ENCODE measurements around the gene CRTC3.

DNA sequence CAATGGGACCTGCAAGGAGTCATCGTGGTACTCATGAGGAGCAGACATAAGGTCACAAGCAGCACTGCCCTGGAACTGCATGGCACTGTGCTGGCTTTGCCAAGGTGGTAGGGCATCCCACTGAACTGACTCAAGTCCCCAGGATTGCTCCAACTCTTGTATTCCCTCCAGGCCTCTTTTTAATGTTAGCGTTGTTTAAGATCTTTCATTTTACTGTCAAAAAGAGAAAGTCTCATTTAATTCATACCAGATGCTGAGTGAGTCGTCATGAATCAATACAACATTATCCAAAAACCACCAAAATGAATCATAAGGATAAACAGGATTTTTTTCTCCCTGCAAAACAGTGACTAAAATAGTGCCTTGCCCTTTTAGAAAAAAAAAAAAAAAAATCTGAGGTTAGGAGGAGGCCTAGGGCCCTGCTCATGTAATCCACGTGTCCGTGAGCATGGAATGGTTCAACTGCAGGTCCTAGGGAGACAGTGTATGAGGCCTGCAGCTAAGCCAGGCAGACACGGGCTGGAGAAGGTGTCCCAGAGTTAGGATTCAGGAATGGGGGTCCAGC is 150.7 kb downstream of the CRTC3 start:
- TF ChIP-seq, protein P1, sequence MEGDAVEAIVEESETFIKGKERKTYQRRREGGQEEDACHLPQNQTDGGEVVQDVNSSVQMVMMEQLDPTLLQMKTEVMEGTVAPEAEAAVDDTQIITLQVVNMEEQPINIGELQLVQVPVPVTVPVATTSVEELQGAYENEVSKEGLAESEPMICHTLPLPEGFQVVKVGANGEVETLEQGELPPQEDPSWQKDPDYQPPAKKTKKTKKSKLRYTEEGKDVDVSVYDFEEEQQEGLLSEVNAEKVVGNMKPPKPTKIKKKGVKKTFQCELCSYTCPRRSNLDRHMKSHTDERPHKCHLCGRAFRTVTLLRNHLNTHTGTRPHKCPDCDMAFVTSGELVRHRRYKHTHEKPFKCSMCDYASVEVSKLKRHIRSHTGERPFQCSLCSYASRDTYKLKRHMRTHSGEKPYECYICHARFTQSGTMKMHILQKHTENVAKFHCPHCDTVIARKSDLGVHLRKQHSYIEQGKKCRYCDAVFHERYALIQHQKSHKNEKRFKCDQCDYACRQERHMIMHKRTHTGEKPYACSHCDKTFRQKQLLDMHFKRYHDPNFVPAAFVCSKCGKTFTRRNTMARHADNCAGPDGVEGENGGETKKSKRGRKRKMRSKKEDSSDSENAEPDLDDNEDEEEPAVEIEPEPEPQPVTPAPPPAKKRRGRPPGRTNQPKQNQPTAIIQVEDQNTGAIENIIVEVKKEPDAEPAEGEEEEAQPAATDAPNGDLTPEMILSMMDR (IDR thresholded peaks at IDR 0.05) = no peak
- TF ChIP-seq POLR2A (IDR thresholded peaks at IDR 0.05) = no peak
